HL-60 (cell line): ENCODE data around the gene LPIN1.

Source experiments
- DNase-seq, 2 experiments: peaks; one replicate each; pipeline ENCODE4 v3.0.0-alpha.2; 2010 to 2020; ENCODE audit warnings: low read depth in 1 of 2, low spot score in 1 of 2
- H3K27ac ChIP-seq: fragments of 250-450 bp; sonication (Bioruptor Pico); replicated peaks from 2 replicates; pipeline ENCODE4 v1.5.1; 2020; ENCODE audit warnings: mild to moderate bottlenecking, moderate library complexity
- H3K27me3 ChIP-seq: fragments of 250-450 bp; sonication (Bioruptor Pico); 2 replicates; pipeline ENCODE4 v1.5.1; 2021; ENCODE audit warnings: mild to moderate bottlenecking, moderate library complexity; ENCODE audit not compliant: insufficient read depth, poor library complexity, severe bottlenecking
- H3K4me3 ChIP-seq: replicated peaks from 2 replicates; pipeline ENCODE4 v1.5.1; 2011; ENCODE audit warnings: mild to moderate bottlenecking, control low read depth, low read length; ENCODE audit not compliant: insufficient read depth
- CTCF ChIP-seq: IDR thresholded peaks from one replicate; pipeline ENCODE4 v1.5.1; 2011; ENCODE audit warnings: low read length, control low read depth, inconsistent platforms; ENCODE audit not compliant: insufficient read depth
- GABPA ChIP-seq: IDR thresholded peaks from 2 replicates; pipeline ENCODE4 v1.6.1; 2012; ENCODE audit warnings: low read depth
- POLR2AphosphoS5 ChIP-seq: IDR thresholded peaks from 2 replicates; pipeline ENCODE4 v1.6.1; 2012; ENCODE audit warnings: low read depth
- REST ChIP-seq: IDR thresholded peaks from 2 replicates; pipeline ENCODE4 v1.6.1; 2012; ENCODE audit warnings: low read depth; ENCODE audit not compliant: insufficient replicate concordance
- SPI1 ChIP-seq: IDR thresholded peaks from 2 replicates; pipeline ENCODE4 v1.6.1; 2012; ENCODE audit warnings: low read depth, mild to moderate bottlenecking, borderline replicate concordance

The LPIN1 gene

GRCh38 chr2:11778416-11778815 is 32.0 kb downstream of the LPIN1 start:
- Histone ChIP-seq H3K27ac (no peak overlapping the region), H3K4me3 (no peak overlapping the region), H3K27me3 (no peaks in the 10 kb centered on the region)
- DNase-seq = no peak
- TF ChIP-seq GABPA (no peak), SPI1 (no peak), REST (no peak), CTCF (no peak), POLR2AphosphoS5 (no peak)

GRCh38 chr2:11778923-11779757 is 32.7 kb downstream of the LPIN1 start:
- no peaks in the 10 kb centered on the region for H3K27me3 ChIP-seq
- 0 out of 2 replicates have a peak overlapping the region, but pooled peaks have one; percentile 11 for H3K4me3 ChIP-seq
- no peak overlapping the region for H3K27ac ChIP-seq
- TF ChIP-seq CTCF (peak; percentile 56), POLR2AphosphoS5 (no peak)
- peak; percentile 35 to 63 for DNase-seq

GRCh38 chr2:11781602-11782001 is 35.2 kb downstream of the LPIN1 start:
- Histone ChIP-seq H3K4me3 (no peak overlapping the region), H3K27me3 (no peaks in the 10 kb centered on the region)

More at GRCh38 chr2:11781602-11782001, 35.2 kb downstream of the LPIN1 start:
- no peak overlapping the region for H3K27ac ChIP-seq
- TF ChIP-seq CTCF = no peak
- TF ChIP-seq GABPA = no peak
- TF ChIP-seq POLR2AphosphoS5 = no peak
- no peak for TF ChIP-seq REST
- TF ChIP-seq SPI1 = no peak
- DNase-seq = no peak
